Measurements from ENCODE around the gene HS3ST6. TPM values are rescaled to one million over a fixed set of nuclear protein-coding genes. Genes with fewer than 3 reads are reported as not detected.

The HS3ST6 gene
- total RNA-seq, 2 donors from 2014 or later: not detected

- H3K4me3 ChIP-seq (ENCODE audit: low read length): no peak overlapping the region
- TF ChIP-seq, protein P1, sequence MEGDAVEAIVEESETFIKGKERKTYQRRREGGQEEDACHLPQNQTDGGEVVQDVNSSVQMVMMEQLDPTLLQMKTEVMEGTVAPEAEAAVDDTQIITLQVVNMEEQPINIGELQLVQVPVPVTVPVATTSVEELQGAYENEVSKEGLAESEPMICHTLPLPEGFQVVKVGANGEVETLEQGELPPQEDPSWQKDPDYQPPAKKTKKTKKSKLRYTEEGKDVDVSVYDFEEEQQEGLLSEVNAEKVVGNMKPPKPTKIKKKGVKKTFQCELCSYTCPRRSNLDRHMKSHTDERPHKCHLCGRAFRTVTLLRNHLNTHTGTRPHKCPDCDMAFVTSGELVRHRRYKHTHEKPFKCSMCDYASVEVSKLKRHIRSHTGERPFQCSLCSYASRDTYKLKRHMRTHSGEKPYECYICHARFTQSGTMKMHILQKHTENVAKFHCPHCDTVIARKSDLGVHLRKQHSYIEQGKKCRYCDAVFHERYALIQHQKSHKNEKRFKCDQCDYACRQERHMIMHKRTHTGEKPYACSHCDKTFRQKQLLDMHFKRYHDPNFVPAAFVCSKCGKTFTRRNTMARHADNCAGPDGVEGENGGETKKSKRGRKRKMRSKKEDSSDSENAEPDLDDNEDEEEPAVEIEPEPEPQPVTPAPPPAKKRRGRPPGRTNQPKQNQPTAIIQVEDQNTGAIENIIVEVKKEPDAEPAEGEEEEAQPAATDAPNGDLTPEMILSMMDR (conservative IDR thresholded peaks at IDR 0.05): peak; percentile 96
- H3K36me3 Mint-ChIP-seq (ENCODE audit: low read depth): no peaks in the 10 kb centered on the region
- H3K27me3 Mint-ChIP-seq (ENCODE audit: insufficient read depth): peaks cover 41% of the 10 kb centered on the region
- peak overlapping the region; percentile 56 for H3K4me3 Mint-ChIP-seq
- H3K27ac Mint-ChIP-seq: no peak overlapping the region
- H3K4me1 Mint-ChIP-seq: peaks cover 2% of the 10 kb centered on the region
- H3K9ac ChIP-seq (ENCODE audit: extremely low read depth, low read length, poor library complexity, severe bottlenecking): no peak overlapping the region
- no peaks in the 10 kb centered on the region for H3K9me3 Mint-ChIP-seq
- H3K27me3 ChIP-seq (ENCODE audit: control insufficient read depth, insufficient read depth, low read length, poor library complexity, severe bottlenecking): peaks cover 18% of the 10 kb centered on the region
- no peaks in the 10 kb centered on the region for H3K4me1 ChIP-seq (ENCODE audit: control insufficient read depth, insufficient read depth, low read length)
- DNase-seq: peak; percentile 96
- H3K36me3 ChIP-seq (ENCODE audit: control insufficient read depth, insufficient read depth, low read length): no peaks in the 10 kb centered on the region
- WGBS, 2 experiments (ENCODE audit: insufficient coverage in 1 of 2, insufficient read length in 1 of 2): 17 to 25% methylated on average over 42 to 70 of the region's 70 CpGs
- no peak overlapping the region for H3K27ac ChIP-seq (ENCODE audit: low read depth, low read length)
- H3K9me3 ChIP-seq (ENCODE audit: control insufficient read depth, low read length): no peaks in the 10 kb centered on the region
These were observed 11.5 kb upstream of the HS3ST6 start for GRCh38 chr16:1929578-1930337.

DNA sequence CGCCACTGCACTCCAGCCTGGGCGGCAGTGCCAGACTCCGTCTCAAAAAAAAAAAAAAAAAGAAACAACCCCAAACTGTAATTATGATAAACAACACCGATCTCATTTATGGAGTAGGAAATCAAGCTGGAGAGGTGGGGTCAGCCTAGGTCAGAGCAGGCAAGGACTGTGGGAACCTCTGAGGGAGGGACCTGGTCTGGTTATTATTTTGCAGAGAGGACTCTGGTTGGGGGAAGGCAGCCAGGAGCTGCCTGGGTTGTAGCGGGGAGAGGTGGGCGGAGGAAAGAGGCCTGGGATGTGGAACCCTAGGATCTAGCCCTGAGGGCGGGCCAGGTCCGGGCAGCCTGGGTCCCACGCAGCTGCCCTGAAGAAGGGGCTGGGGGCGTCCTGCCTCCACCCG is 10.9 kb upstream of the HS3ST6 start:
- no peaks in the 10 kb centered on the region for H3K4me1 ChIP-seq (ENCODE audit: control insufficient read depth, insufficient read depth, low read length)
- no peak overlapping the region for H3K9ac ChIP-seq (ENCODE audit: extremely low read depth, low read length, poor library complexity, severe bottlenecking)
- no peak overlapping the region for H3K27ac Mint-ChIP-seq
- TF ChIP-seq, protein P1 (conservative IDR thresholded peaks at IDR 0.05): no peak
- peaks cover 2% of the 10 kb centered on the region for H3K4me1 Mint-ChIP-seq
- peak; percentile 71 for DNase-seq
- H3K9me3 Mint-ChIP-seq: no peaks in the 10 kb centered on the region
- WGBS, 2 experiments (ENCODE audit: insufficient coverage in 1 of 2, insufficient read length in 1 of 2): 43% methylated on average over 8 of the region's 11 CpGs; no CpG with 5 or more reads in 1 of the 2 experiments
- no peak overlapping the region for H3K4me3 ChIP-seq (ENCODE audit: low read length)
- no peaks in the 10 kb centered on the region for H3K36me3 Mint-ChIP-seq (ENCODE audit: low read depth)
- H3K27me3 ChIP-seq (ENCODE audit: control insufficient read depth, insufficient read depth, low read length, poor library complexity, severe bottlenecking): peaks cover 24% of the 10 kb centered on the region
- no peaks in the 10 kb centered on the region for H3K36me3 ChIP-seq (ENCODE audit: control insufficient read depth, insufficient read depth, low read length)
- peaks cover 48% of the 10 kb centered on the region for H3K27me3 Mint-ChIP-seq (ENCODE audit: insufficient read depth)
- H3K27ac ChIP-seq (ENCODE audit: low read depth, low read length): no peak overlapping the region
- H3K4me3 Mint-ChIP-seq: peak overlapping the region; percentile 56
- H3K9me3 ChIP-seq (ENCODE audit: control insufficient read depth, low read length): no peaks in the 10 kb centered on the region

GRCh38 chr16:1926271-1926670 is 8.1 kb upstream of the HS3ST6 start:
- Histone ChIP-seq H3K9ac (ENCODE audit: extremely low read depth, low read length, poor library complexity, severe bottlenecking) (no peak overlapping the region), H3K4me1 (ENCODE audit: control insufficient read depth, insufficient read depth, low read length) (no peaks in the 10 kb centered on the region), H3K9me3 (ENCODE audit: control insufficient read depth, low read length) (no peaks in the 10 kb centered on the region), H3K36me3 (ENCODE audit: control insufficient read depth, insufficient read depth, low read length) (no peaks in the 10 kb centered on the region), H3K27ac (ENCODE audit: low read depth, low read length) (no peak overlapping the region), H3K27me3 (ENCODE audit: control insufficient read depth, insufficient read depth, low read length, poor library complexity, severe bottlenecking) (peaks cover 52% of the 10 kb centered on the region), H3K4me3 (ENCODE audit: low read length) (no peak overlapping the region)
- no peak overlapping the region for H3K27ac Mint-ChIP-seq
- peaks cover 2% of the 10 kb centered on the region for H3K4me1 Mint-ChIP-seq
- no peaks in the 10 kb centered on the region for H3K36me3 Mint-ChIP-seq (ENCODE audit: low read depth)
- H3K4me3 Mint-ChIP-seq: no peak overlapping the region
- 68 to 89% methylated on average over 5 to 10 of the region's 11 CpGs for WGBS, 2 experiments (ENCODE audit: insufficient coverage in 1 of 2, insufficient read length in 1 of 2)
- peaks cover 65% of the 10 kb centered on the region for H3K27me3 Mint-ChIP-seq (ENCODE audit: insufficient read depth)
- no peaks in the 10 kb centered on the region for H3K9me3 Mint-ChIP-seq
- TF ChIP-seq, protein P1 (conservative IDR thresholded peaks at IDR 0.05): no peak
- DNase-seq: no peak

Data from endodermal cell (in vitro differentiated cells).